Measurements from ENCODE around the gene PSMG1. TPM values are rescaled to one million over a fixed set of nuclear protein-coding genes. Genes with fewer than 3 reads are reported as not detected.
A peak's percentile ranks its signal among the peaks of the same experiment; 100 is the strongest.

The PSMG1 gene
- polyA plus RNA-seq, 1 experiment = 21.9 TPM

- ChIA-PET CTCF (interaction anchor here (1.5 kb wide), 1 partner anchor 11 kb away, joined by 5 read pairs; no protein-coding TSS in a partner anchor), POLR2A (no interaction called here)
Observed at GRCh38 chr21:39187141-39187540, 3.9 kb upstream of the PSMG1 start.

GRCh38 chr21:39186676-39187075 is 3.4 kb upstream of the PSMG1 start:
- no peak for DNase-seq (ENCODE audit: low read depth)
- ChIA-PET CTCF (interaction anchor here (1.5 kb wide), 1 partner anchor 10 kb away, joined by 5 read pairs; no protein-coding TSS in a partner anchor), POLR2A (no interaction called here)
- no peaks in the 10 kb centered on the region for H3K36me3 ChIP-seq (ENCODE audit: control insufficient read depth, insufficient read depth, low read length)
- H3K27me3 ChIP-seq (ENCODE audit: control insufficient read depth, insufficient read depth, low read length) = no peaks in the 10 kb centered on the region
- TF ChIP-seq CTCF (IDR thresholded peaks at IDR 0.05; ENCODE audit: insufficient read depth, low read depth, low read length) = no peak
- H3K4me3 ChIP-seq (ENCODE audit: low read depth, low read length) = no peak overlapping the region

More at GRCh38 chr21:39187141-39187540, 3.9 kb upstream of the PSMG1 start:
- H3K27me3 ChIP-seq (ENCODE audit: control insufficient read depth, insufficient read depth, low read length) = no peaks in the 10 kb centered on the region
- no peak overlapping the region for H3K4me3 ChIP-seq (ENCODE audit: low read depth, low read length)
- no peaks in the 10 kb centered on the region for H3K36me3 ChIP-seq (ENCODE audit: control insufficient read depth, insufficient read depth, low read length)
- no peak for DNase-seq (ENCODE audit: low read depth)
- TF ChIP-seq CTCF (IDR thresholded peaks at IDR 0.05; ENCODE audit: insufficient read depth, low read depth, low read length) = no peak

GRCh38 chr21:39185157-39185556 is 1.9 kb upstream of the PSMG1 start:
- CTCF ChIA-PET = interaction anchor here (1.6 kb wide), 1 partner anchor 203 kb away, joined by 3 read pairs; no protein-coding TSS in a partner anchor
- POLR2A ChIA-PET = no interaction called here

GRCh38 chr21:39184050-39184980 is 1.1 kb upstream of the PSMG1 start:
- DNase-seq (ENCODE audit: low read depth) = no peak
- H3K36me3 ChIP-seq (ENCODE audit: control insufficient read depth, insufficient read depth, low read length) = no peaks in the 10 kb centered on the region
- no peak for TF ChIP-seq CTCF (IDR thresholded peaks at IDR 0.05; ENCODE audit: insufficient read depth, low read depth, low read length)
- peak overlapping the region; percentile 97 for H3K4me3 ChIP-seq (ENCODE audit: low read depth, low read length)
- ChIA-PET POLR2A (interaction anchor here (1.2 kb wide), 1 partner anchor 196 kb away, joined by 3 read pairs; a partner anchor contains a TSS), CTCF (interaction anchor here (1.6 kb wide), 1 partner anchor 204 kb away, joined by 3 read pairs; no protein-coding TSS in a partner anchor)
- H3K27me3 ChIP-seq (ENCODE audit: control insufficient read depth, insufficient read depth, low read length) = no peaks in the 10 kb centered on the region

More at GRCh38 chr21:39185157-39185556, 1.9 kb upstream of the PSMG1 start:
- no peak overlapping the region for H3K4me3 ChIP-seq (ENCODE audit: low read depth, low read length)
- TF ChIP-seq CTCF (IDR thresholded peaks at IDR 0.05; ENCODE audit: insufficient read depth, low read depth, low read length) = no peak
- H3K36me3 ChIP-seq (ENCODE audit: control insufficient read depth, insufficient read depth, low read length) = no peaks in the 10 kb centered on the region
- no peak for DNase-seq (ENCODE audit: low read depth)
- H3K27me3 ChIP-seq (ENCODE audit: control insufficient read depth, insufficient read depth, low read length) = no peaks in the 10 kb centered on the region

Data from BJ (cell line).